HL-60 (cell line): Measurements from ENCODE around the gene PAFAH1B2.

ENCODE experiments used
- DNase-seq, 2 experiments: peaks; one replicate each; pipeline ENCODE4 v3.0.0-alpha.2; 2010 to 2020; ENCODE audit warnings: low read depth in 1 of 2, low spot score in 1 of 2
- H3K27ac ChIP-seq: fragments of 250-450 bp; sonication (Bioruptor Pico); replicated peaks from 2 replicates; pipeline ENCODE4 v1.5.1; 2020; ENCODE audit warnings: mild to moderate bottlenecking, moderate library complexity
- H3K27me3 ChIP-seq: fragments of 250-450 bp; sonication (Bioruptor Pico); 2 replicates; pipeline ENCODE4 v1.5.1; 2021; ENCODE audit warnings: mild to moderate bottlenecking, moderate library complexity; ENCODE audit not compliant: insufficient read depth, poor library complexity, severe bottlenecking
- H3K4me3 ChIP-seq: replicated peaks from 2 replicates; pipeline ENCODE4 v1.5.1; 2011; ENCODE audit warnings: mild to moderate bottlenecking, control low read depth, low read length; ENCODE audit not compliant: insufficient read depth
- CTCF ChIP-seq: IDR thresholded peaks from one replicate; pipeline ENCODE4 v1.5.1; 2011; ENCODE audit warnings: low read length, control low read depth, inconsistent platforms; ENCODE audit not compliant: insufficient read depth
- GABPA ChIP-seq: IDR thresholded peaks from 2 replicates; pipeline ENCODE4 v1.6.1; 2012; ENCODE audit warnings: low read depth
- POLR2AphosphoS5 ChIP-seq: IDR thresholded peaks from 2 replicates; pipeline ENCODE4 v1.6.1; 2012; ENCODE audit warnings: low read depth
- REST ChIP-seq: IDR thresholded peaks from 2 replicates; pipeline ENCODE4 v1.6.1; 2012; ENCODE audit warnings: low read depth; ENCODE audit not compliant: insufficient replicate concordance
- SPI1 ChIP-seq: IDR thresholded peaks from 2 replicates; pipeline ENCODE4 v1.6.1; 2012; ENCODE audit warnings: low read depth, mild to moderate bottlenecking, borderline replicate concordance

PAFAH1B2 gene

GRCh38 chr11:117199053-117199915, 55.2 kb downstream of the PAFAH1B2 start, which contains the start of gene TAGLN:
Gene TAGLN (plus strand): TSS chr11:117199370. CDS start chr11:117203014, 3,644 bp downstream.
- TF ChIP-seq GABPA = no peak
- TF ChIP-seq REST = no peak
- TF ChIP-seq POLR2AphosphoS5 = no peak
- no peak for TF ChIP-seq SPI1
- no peak for TF ChIP-seq CTCF
- Histone ChIP-seq H3K27ac (no peak within 1 kb of the TSS), H3K4me3 (no peak within 1 kb of the TSS), H3K27me3 (no peaks in the 10 kb centered on the region)
- DNase-seq = no peak

GRCh38 chr11:117199916-117200812, 56.1 kb downstream of the PAFAH1B2 start:
- TF ChIP-seq GABPA (no peak), POLR2AphosphoS5 (no peak), SPI1 (no peak), CTCF (no peak), REST (no peak)
- Histone ChIP-seq H3K27ac (no peak overlapping the region), H3K4me3 (no peak overlapping the region), H3K27me3 (no peaks in the 10 kb centered on the region)
- no peak for DNase-seq

- no peaks in the 10 kb centered on the region for H3K27me3 ChIP-seq
- DNase-seq = no peak
- H3K27ac ChIP-seq = no peak overlapping the region
- TF ChIP-seq GABPA = no peak
- TF ChIP-seq POLR2AphosphoS5 = no peak
- TF ChIP-seq SPI1 = no peak
- TF ChIP-seq REST = no peak
- no peak for TF ChIP-seq CTCF
- no peak overlapping the region for H3K4me3 ChIP-seq
Measured at GRCh38 chr11:117200813-117201657, 56.9 kb downstream of the PAFAH1B2 start.
